ENCODE results near the gene RNF103. TPM values are rescaled to one million over a fixed set of nuclear protein-coding genes. Genes with fewer than 3 reads are reported as not detected.
A peak's percentile ranks its signal among the peaks of the same experiment; 100 is the strongest.
"Not testable (repeated sequence)": the region's sequence is repeated elsewhere in the genome, so short reads cannot be mapped to it uniquely, and the experiment has no call there.

The RNF103 gene, protein sequence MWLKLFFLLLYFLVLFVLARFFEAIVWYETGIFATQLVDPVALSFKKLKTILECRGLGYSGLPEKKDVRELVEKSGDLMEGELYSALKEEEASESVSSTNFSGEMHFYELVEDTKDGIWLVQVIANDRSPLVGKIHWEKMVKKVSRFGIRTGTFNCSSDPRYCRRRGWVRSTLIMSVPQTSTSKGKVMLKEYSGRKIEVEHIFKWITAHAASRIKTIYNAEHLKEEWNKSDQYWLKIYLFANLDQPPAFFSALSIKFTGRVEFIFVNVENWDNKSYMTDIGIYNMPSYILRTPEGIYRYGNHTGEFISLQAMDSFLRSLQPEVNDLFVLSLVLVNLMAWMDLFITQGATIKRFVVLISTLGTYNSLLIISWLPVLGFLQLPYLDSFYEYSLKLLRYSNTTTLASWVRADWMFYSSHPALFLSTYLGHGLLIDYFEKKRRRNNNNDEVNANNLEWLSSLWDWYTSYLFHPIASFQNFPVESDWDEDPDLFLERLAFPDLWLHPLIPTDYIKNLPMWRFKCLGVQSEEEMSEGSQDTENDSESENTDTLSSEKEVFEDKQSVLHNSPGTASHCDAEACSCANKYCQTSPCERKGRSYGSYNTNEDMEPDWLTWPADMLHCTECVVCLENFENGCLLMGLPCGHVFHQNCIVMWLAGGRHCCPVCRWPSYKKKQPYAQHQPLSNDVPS
- 11.7 and 12.1 TPM in 2 replicates for total RNA-seq

DNA sequence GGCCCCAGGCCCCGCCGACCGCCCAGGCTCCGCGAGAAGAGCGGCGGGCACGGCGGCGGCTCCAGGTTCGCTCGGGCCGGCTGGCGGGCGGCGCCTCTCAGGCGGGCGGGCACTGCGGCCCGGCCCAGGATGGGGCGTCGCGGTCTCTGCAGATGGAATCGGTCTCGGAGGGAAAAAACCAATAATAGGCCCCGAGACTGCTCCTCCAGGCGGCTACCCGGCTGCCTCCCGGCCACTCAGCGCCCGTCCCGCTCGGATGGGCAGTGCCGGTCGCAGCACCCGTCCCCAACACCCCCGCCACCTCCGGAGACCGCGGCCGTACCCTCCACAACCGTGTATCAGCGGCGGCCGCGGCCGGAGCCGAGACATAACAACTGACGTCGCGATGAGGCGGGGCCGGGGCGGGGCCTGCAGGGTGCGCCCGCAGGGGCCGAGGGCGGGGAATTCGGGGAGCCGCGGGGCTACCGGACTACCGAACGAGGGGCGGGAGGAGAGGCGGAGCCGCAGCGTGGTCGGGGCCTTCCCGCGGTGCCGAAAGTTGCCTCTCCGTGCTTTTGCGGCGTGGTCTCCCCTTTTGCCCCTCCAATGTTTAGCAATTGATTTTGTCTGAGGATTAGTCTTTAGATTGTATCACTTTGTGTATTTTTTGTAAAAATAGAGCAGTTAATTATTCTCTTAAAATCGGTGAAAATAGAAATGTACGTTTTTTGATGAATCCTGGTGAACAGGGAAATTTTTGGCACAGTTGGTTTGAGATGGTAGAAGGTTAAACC lies at the start of gene RNF103:
RNF103 (minus strand) TSS at position 372 of the 773 bp plus-strand sequence. CDS start 979 bp downstream, outside the sequence.
- peaks cover 20% of the 10 kb centered on the region for H3K4me1 Mint-ChIP-seq
- peaks cover 17% of the 10 kb centered on the region for H3K27me3 Mint-ChIP-seq
- intact Hi-C loops (cut with micrococcal nuclease), result loop anchor here (1.0 to 5.0 kb wide), 6 partner anchors 41 to 429 kb away; partner anchors contain the start of genes CHMP3 and IMMT
- peak; percentile 98 for DNase-seq
- H3K36me3 Mint-ChIP-seq (ENCODE audit: low read depth), result peaks cover 14% of the 10 kb centered on the region
- peak within 1 kb of the TSS; percentile 97 for H3K27ac Mint-ChIP-seq
- H3K4me3 Mint-ChIP-seq, result peak within 1 kb of the TSS; percentile 93
- no peaks in the 10 kb centered on the region for H3K9me3 Mint-ChIP-seq

DNA sequence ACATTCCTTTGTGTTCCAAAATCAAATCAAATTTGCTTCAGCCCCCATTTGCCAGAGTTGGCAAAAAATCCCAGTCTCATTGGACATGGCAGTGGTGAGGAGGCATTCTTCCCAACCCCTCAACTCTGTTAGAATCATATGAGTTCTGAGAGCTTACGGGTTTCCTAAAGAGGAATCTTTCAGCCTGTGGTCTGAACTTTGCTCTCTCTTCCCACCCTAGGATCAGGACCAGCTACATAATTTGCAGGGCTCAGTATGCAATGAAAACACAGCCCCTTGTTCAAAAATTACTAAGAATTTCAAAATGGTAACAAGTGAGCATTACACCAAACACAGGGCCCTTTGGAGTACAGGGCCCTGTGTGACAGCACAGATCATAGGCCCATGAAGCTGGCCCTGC lies 49.3 kb upstream of the RNF103 start:
- intact Hi-C loops (cut with micrococcal nuclease), result no loop called here
- Mint-ChIP-seq H3K27ac (no peak overlapping the region), H3K36me3 (ENCODE audit: low read depth) (no peaks in the 10 kb centered on the region), H3K27me3 (peaks cover 3% of the 10 kb centered on the region), H3K9me3 (no peaks in the 10 kb centered on the region), H3K4me3 (no peak overlapping the region), H3K4me1 (no peaks in the 10 kb centered on the region)
- DNase-seq, result no peak

DNA sequence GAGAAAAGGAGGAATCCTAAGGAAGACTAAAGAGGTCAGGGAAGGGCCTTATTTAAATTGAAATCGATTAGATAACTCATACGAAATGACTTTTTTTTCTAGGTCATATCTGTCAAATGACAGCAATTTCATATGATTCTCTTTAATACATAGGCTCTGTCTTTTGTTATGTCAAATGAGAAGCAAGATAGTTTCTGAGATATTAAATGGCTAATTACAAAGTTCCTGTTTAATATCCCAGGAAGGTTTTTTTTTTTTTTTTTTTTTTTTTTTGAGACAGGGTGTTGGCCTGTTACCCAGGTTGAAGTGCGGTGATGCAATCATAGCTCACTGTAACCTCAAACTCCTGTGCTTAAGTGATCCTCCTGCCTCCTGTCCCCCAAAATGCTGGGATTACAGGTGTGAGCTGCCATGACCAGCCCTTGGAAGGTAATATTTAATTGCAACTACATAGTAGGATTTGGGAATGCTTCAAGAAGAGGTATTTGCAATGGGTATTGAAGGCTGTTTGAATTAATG lies 48.4 kb upstream of the RNF103 start:
- no peak for DNase-seq
- Mint-ChIP-seq H3K9me3 (peaks cover 7% of the 10 kb centered on the region), H3K27ac (no peak overlapping the region), H3K4me3 (no peak overlapping the region), H3K4me1 (no peaks in the 10 kb centered on the region), H3K27me3 (peaks cover 2% of the 10 kb centered on the region), H3K36me3 (ENCODE audit: low read depth) (no peaks in the 10 kb centered on the region)
- intact Hi-C loops (cut with micrococcal nuclease), result no loop called here

DNA sequence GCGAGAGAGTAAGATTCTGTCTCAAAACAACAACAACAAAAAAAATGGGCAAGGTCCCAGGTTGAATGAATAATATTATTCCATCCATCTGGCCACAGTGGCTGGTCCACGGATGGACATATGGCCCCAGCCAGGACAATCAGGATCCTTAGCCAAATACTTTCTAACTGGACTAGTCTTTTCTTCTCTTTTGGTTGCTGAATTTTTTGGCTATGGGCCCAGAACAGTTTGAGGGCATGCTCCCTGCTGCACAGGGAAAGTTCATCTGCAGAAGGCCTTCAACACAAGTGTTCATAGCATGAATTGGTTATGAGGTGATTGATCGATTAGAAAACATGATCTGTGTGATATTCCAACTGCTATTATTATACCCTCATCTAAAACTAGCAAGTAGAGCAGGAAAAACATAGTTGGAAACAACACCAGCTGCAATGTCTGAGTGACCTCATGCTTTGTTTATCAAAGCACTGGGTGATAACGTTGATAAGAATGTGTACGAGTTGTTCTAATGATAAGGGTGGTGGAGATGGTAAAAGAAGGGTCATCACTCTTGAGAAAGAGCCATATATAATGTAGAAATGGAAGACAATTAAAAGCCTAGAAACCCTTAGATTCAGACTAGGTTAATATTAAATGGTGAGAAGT lies 47.8 kb upstream of the RNF103 start:
- Mint-ChIP-seq H3K27me3 (peaks cover 2% of the 10 kb centered on the region), H3K9me3 (peaks cover 7% of the 10 kb centered on the region), H3K4me3 (no peak overlapping the region), H3K4me1 (no peaks in the 10 kb centered on the region), H3K36me3 (ENCODE audit: low read depth) (no peaks in the 10 kb centered on the region), H3K27ac (no peak overlapping the region)
- intact Hi-C loops (cut with micrococcal nuclease), result no loop called here
- no peak for DNase-seq

DNA sequence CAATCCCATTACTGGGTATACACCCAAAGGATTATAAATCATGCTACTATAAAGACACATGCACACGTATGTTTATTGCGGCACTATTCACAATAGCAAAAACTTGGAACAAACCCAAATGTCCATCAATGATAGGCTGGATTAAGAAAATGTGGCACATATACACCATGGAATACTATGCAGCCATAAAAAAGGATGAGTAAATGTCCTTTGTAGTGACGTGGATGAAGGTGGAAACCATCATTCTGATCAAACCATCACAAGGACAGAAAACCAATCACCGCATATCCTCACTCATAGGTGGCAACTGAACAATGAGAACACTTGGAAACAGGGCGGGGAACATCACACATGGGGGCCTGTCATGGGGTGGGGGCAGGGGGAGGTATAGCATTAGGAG lies 45.7 kb upstream of the RNF103 start:
- peaks cover 15% of the 10 kb centered on the region for H3K9me3 Mint-ChIP-seq
- H3K36me3 Mint-ChIP-seq (ENCODE audit: low read depth); H3K4me3 Mint-ChIP-seq; H3K4me1 Mint-ChIP-seq; DNase-seq; H3K27ac Mint-ChIP-seq; H3K27me3 Mint-ChIP-seq; intact Hi-C loops (cut with micrococcal nuclease): not testable (repeated sequence)

DNA sequence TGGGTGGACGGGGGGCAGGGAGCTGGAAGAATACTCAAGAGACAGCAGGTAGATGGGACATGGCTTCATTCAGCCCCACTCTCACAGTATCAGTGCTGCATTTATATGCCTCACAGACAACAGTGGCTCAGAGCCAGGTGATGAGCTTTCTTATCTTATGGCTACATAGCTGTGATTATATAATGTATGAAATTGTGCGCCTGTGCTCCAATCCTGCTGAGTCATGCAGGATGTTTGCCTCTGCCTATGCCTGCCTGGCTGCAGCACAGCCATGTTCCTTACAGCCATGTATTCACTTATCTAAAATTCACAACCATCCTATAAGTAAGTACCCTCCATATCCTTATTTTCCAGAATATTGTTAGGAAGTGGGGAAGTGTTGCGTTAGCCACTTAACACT lies 37.7 kb upstream of the RNF103 start:
- H3K4me1 Mint-ChIP-seq, result no peaks in the 10 kb centered on the region
- H3K4me3 Mint-ChIP-seq, result no peak overlapping the region
- no peaks in the 10 kb centered on the region for H3K27me3 Mint-ChIP-seq
- H3K9me3 Mint-ChIP-seq, result peaks cover 18% of the 10 kb centered on the region
- no peak overlapping the region for H3K27ac Mint-ChIP-seq
- H3K36me3 Mint-ChIP-seq (ENCODE audit: low read depth), result no peaks in the 10 kb centered on the region
- intact Hi-C loops (cut with micrococcal nuclease), result no loop called here
- no peak for DNase-seq

DNA sequence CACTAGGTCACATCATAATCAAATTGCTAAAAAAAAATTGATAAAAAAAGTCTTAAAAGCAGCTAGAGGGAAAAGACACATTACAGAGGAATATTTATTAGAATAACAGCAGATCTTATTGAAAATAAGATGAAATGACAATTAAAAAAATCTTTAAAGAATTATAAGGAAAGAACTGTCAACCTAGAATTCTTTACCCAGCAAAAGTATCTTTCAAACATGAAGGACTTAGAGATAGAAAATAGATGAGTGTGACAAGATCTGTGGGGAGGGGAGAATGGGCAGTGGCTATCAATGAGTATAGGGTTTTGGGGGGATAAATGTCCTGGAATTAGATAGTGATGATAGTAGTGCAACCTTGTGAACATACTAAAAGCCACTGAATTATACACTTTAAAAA lies 26.5 kb upstream of the RNF103 start:
- H3K9me3 Mint-ChIP-seq, result peaks cover 4% of the 10 kb centered on the region
- intact Hi-C loops (cut with micrococcal nuclease), result no loop called here
- no peaks in the 10 kb centered on the region for H3K36me3 Mint-ChIP-seq (ENCODE audit: low read depth)
- no peaks in the 10 kb centered on the region for H3K27me3 Mint-ChIP-seq
- no peak for DNase-seq
- H3K4me1 Mint-ChIP-seq, result no peaks in the 10 kb centered on the region
- H3K4me3 Mint-ChIP-seq, result no peak overlapping the region
- H3K27ac Mint-ChIP-seq, result no peak overlapping the region

DNA sequence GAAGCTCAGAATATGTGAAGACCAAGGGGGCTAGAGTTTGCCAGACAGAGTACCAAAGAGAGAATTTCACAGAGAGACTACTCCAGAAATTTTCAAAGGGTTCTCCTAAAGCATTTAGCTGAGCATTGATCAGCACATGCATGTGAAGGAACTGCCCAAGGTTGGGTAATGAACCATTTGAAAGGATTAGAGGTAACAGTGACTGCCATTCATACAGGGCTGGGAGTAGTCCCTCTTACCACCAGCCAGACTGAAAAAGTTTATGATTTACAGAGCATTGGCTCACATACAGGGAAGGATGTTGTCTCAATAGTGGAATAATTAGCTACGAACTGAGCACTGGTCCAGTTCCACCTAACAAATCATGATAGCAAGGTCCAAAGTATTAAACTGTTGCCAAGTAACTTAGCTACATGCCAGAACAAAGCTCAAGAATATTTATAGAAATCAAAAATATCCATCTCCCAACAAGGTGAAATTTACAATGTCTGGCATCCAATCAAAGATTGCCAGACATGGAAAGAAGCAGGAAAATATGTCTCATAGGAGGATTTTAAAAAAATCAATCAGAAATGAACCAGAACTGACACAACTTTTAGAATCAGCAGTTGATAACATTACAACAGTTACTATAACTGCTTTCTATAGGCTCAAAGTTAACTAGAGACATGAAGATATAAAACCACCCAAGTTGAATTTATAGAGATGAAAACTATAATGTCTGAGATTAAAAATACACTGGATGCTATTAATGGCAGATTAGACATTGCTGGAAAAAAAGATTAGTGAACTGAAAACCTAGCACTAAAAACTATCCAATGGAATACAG lies 25.7 kb upstream of the RNF103 start:
- DNase-seq, result no peak
- no peaks in the 10 kb centered on the region for H3K4me1 Mint-ChIP-seq
- no peak overlapping the region for H3K4me3 Mint-ChIP-seq
- peaks cover 8% of the 10 kb centered on the region for H3K9me3 Mint-ChIP-seq
- intact Hi-C loops (cut with micrococcal nuclease), result no loop called here
- H3K27me3 Mint-ChIP-seq, result peaks cover 3% of the 10 kb centered on the region
- H3K36me3 Mint-ChIP-seq (ENCODE audit: low read depth), result no peaks in the 10 kb centered on the region
- no peak overlapping the region for H3K27ac Mint-ChIP-seq

DNA sequence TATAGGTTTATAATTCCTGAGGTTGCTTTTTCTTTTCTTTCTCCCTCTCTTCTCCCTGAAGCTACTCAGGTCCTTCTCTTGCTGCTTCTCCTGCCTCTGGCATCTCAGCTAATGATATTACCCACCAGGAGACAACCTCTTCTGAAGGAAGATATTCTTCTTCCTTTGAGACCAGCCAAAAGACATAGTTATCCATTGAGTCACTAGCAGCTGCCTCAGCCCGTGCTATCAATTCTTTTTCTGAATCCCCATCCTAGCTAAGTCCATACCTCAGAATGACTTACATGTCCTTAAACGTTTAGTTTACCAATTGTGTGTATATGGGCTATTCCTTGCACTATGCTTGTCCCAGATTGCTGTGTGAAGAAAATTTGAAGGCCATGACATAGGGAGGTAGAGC lies 25.0 kb upstream of the RNF103 start:
- H3K36me3 Mint-ChIP-seq (ENCODE audit: low read depth), result no peaks in the 10 kb centered on the region

DNA sequence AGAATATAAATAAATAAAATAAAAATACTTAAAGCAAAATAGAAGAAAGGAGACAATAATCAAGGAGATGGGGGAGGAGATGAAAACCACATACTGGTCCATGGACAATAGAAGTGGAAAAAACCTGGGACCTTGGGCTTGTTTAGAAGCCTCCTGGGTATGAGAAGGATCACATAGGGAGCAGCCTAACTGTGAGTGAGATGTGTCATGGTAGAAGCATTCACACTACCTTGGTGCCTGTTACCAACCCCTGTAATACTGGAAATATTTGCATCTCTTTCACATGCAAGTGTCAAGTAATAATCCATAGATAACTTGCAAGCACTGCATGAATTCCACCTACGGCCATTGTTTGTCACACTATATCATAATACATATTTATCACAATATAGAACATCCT lies 23.2 kb upstream of the RNF103 start:
- intact Hi-C loops (cut with micrococcal nuclease), result no loop called here
- Mint-ChIP-seq H3K4me1 (no peaks in the 10 kb centered on the region), H3K4me3 (no peak overlapping the region), H3K27ac (no peak overlapping the region), H3K36me3 (ENCODE audit: low read depth) (no peaks in the 10 kb centered on the region), H3K27me3 (peaks cover 7% of the 10 kb centered on the region), H3K9me3 (peaks cover 8% of the 10 kb centered on the region)
- no peak for DNase-seq

More for the DNA sequence above, 25.0 kb upstream of the RNF103 start:
- H3K4me1 Mint-ChIP-seq, result no peaks in the 10 kb centered on the region
- H3K4me3 Mint-ChIP-seq, result no peak overlapping the region
- H3K27me3 Mint-ChIP-seq, result peaks cover 3% of the 10 kb centered on the region
- no peak for DNase-seq
- intact Hi-C loops (cut with micrococcal nuclease), result no loop called here
- H3K9me3 Mint-ChIP-seq, result peaks cover 8% of the 10 kb centered on the region
- H3K27ac Mint-ChIP-seq, result no peak overlapping the region

DNA sequence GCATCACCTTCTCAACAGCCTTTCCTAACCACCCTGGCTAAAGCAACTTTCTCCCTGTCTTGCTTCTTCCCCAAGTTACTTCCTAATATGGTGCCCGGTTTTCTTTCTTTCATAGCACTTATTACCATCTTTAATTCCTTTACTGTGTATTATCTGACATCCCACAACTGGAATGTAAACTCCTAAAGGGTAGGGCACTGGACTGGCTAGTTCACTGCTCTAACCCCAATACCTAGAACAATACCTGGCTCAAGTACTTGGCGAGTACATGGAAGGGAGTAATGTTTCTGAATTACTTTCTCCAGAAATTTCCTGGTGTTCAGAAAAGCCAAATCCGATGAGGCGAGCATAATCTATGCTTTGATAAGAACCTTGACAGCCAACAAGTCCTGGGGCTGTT lies 22.7 kb upstream of the RNF103 start:
- Mint-ChIP-seq H3K4me3 (no peak overlapping the region), H3K4me1 (no peaks in the 10 kb centered on the region), H3K27me3 (peaks cover 7% of the 10 kb centered on the region), H3K36me3 (ENCODE audit: low read depth) (no peaks in the 10 kb centered on the region), H3K27ac (no peak overlapping the region), H3K9me3 (peaks cover 8% of the 10 kb centered on the region)
- intact Hi-C loops (cut with micrococcal nuclease), result no loop called here
- DNase-seq, result no peak

DNA sequence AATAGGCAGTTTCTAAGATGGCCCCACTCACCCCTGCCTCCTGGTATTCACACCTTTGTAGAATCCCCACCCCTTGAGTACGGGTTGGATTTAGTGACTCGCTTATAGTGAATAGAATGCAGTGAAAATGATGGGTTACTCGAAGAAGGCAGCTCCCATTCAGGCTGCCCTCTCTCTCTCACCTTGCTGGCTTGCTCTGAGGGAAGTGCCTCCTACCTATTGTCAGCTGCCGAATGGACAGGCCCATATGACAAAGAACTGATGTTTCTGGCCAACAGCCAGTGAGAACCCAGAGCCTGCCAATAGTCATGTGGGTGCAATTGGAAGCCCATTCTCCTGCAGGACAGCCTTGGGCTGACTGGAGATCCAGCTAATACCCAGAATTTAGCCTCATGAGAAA lies 22.1 kb upstream of the RNF103 start:
- peaks cover 8% of the 10 kb centered on the region for H3K9me3 Mint-ChIP-seq
- H3K4me1 Mint-ChIP-seq, result no peaks in the 10 kb centered on the region
- intact Hi-C loops (cut with micrococcal nuclease), result no loop called here
- H3K27ac Mint-ChIP-seq, result no peak overlapping the region
- H3K36me3 Mint-ChIP-seq (ENCODE audit: low read depth), result no peaks in the 10 kb centered on the region
- no peak for DNase-seq
- H3K27me3 Mint-ChIP-seq, result peaks cover 7% of the 10 kb centered on the region
- H3K4me3 Mint-ChIP-seq, result no peak overlapping the region

DNA sequence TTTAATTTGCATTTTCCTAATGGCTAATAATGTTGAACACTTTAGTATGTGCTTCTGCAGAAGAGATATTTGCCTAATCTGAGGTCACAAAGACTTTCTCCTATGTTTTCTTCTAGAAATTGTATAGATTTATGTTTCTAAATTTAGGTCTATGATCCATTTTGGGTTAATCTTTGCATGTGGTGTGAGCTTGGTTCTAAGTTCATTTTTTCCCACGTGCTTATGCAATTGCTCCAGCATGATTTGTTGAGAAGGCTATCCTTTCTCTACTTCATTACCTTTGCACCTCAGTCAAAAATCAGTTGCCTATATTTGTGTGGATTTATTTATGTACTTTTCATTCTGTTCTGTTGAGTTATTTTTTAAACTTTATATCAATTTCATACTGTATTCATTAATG lies 15.0 kb upstream of the RNF103 start:
- no peak overlapping the region for H3K27ac Mint-ChIP-seq
- intact Hi-C loops (cut with micrococcal nuclease), result no loop called here
- H3K36me3 Mint-ChIP-seq (ENCODE audit: low read depth), result no peaks in the 10 kb centered on the region
- H3K4me1 Mint-ChIP-seq, result no peaks in the 10 kb centered on the region
- peaks cover 9% of the 10 kb centered on the region for H3K27me3 Mint-ChIP-seq
- no peak for DNase-seq
- peaks cover 4% of the 10 kb centered on the region for H3K9me3 Mint-ChIP-seq
- H3K4me3 Mint-ChIP-seq, result no peak overlapping the region

Data from activated CD4-positive, alpha-beta T cell treated with anti-CD3 and anti-CD28 coated beads, Interleukin-2, amount 10 ng/mL, durations not matched to agents 24 days and 14 days (primary cell).